H9 (cell line): ENCODE measurements around the gene ZNF44. TPM values are rescaled to one million over a fixed set of nuclear protein-coding genes. Genes with fewer than 3 reads are reported as not detected.

Experiments
- DNase-seq: peaks from one replicate; pipeline ENCODE4 v3.0.0-alpha.2; 2017
- H2AFZ ChIP-seq: one replicate; pipeline ENCODE4 v1.6.1; 2013; ENCODE audit warnings: mild to moderate bottlenecking, low read length, control low read depth, moderate library complexity
- H2AK5ac ChIP-seq: 2 replicates; pipeline ENCODE4 v1.6.1; 2013; ENCODE audit warnings: low read length, control low read depth, mixed read lengths; ENCODE audit not compliant: insufficient read length
- H2BK120ac ChIP-seq: one replicate; pipeline ENCODE4 v1.6.1; 2013; ENCODE audit warnings: low read depth, mild to moderate bottlenecking, low read length, control low read depth, inconsistent platforms; ENCODE audit not compliant: poor library complexity, severe bottlenecking
- H2BK12ac ChIP-seq: 2 replicates; pipeline ENCODE4 v1.6.1; 2013; ENCODE audit warnings: low read length, control low read depth, mixed read lengths, low read depth; ENCODE audit not compliant: insufficient read length
- H2BK15ac ChIP-seq: 2 replicates; pipeline ENCODE4 v1.6.1; 2013; ENCODE audit warnings: low read depth, low read length, control low read depth
- H2BK20ac ChIP-seq: one replicate; pipeline ENCODE4 v1.6.1; 2013; ENCODE audit warnings: low read depth, mild to moderate bottlenecking, low read length, control low read depth, inconsistent platforms; ENCODE audit not compliant: poor library complexity, severe bottlenecking
- H2BK5ac ChIP-seq: 2 replicates; pipeline ENCODE4 v1.6.1; 2013; ENCODE audit warnings: low read length, control low read depth, mixed read lengths; ENCODE audit not compliant: insufficient read length
- H3K14ac ChIP-seq: 2 replicates; pipeline ENCODE4 v1.6.1; 2013; ENCODE audit warnings: low read length, control low read depth; ENCODE audit not compliant: insufficient read depth
- H3K18ac ChIP-seq: 2 replicates; pipeline ENCODE4 v1.6.1; 2013; ENCODE audit warnings: low read depth, mild to moderate bottlenecking, mixed read lengths, low read length, control low read depth; ENCODE audit not compliant: insufficient read length
- H3K23ac ChIP-seq: 2 replicates; pipeline ENCODE4 v1.6.1; 2013; ENCODE audit warnings: low read length, control low read depth, mixed read lengths, low read depth; ENCODE audit not compliant: insufficient read length
- H3K23me2 ChIP-seq: 2 replicates; pipeline ENCODE4 v1.6.1; 2013; ENCODE audit warnings: low read depth, mild to moderate bottlenecking, mixed read lengths, low read length, control low read depth; ENCODE audit not compliant: insufficient read length, poor library complexity, severe bottlenecking
- H3K27ac ChIP-seq: 2 replicates; pipeline ENCODE4 v1.5.1; 2013; ENCODE audit warnings: low read length, control low read depth, mixed read lengths, low read depth; ENCODE audit not compliant: insufficient read length
- H3K27me3 ChIP-seq: 2 replicates; pipeline ENCODE4 v1.6.1; 2013; ENCODE audit warnings: low read length, control low read depth, inconsistent platforms; ENCODE audit not compliant: insufficient read depth
- H3K4ac ChIP-seq: 2 replicates; pipeline ENCODE4 v1.6.1; 2013; ENCODE audit warnings: low read depth, mild to moderate bottlenecking, control low read depth, inconsistent platforms, low read length, moderate library complexity
- H3K4me1 ChIP-seq: 2 replicates; pipeline ENCODE4 v1.6.1; 2013; ENCODE audit warnings: low read length, control low read depth, inconsistent platforms; ENCODE audit not compliant: insufficient read depth
- H3K4me2 ChIP-seq: 2 replicates; pipeline ENCODE4 v1.6.1; 2013; ENCODE audit warnings: low read length, control low read depth, mixed read lengths; ENCODE audit not compliant: insufficient read length, insufficient read depth
- H3K56ac ChIP-seq: 2 replicates; pipeline ENCODE4 v1.6.1; 2013; ENCODE audit warnings: low read depth, mild to moderate bottlenecking, mixed read lengths, low read length, control low read depth; ENCODE audit not compliant: insufficient read length
- H3K79me1 ChIP-seq: 2 replicates; pipeline ENCODE4 v1.6.1; 2013; ENCODE audit warnings: low read depth, mild to moderate bottlenecking, moderate library complexity, low read length, control low read depth, inconsistent platforms; ENCODE audit not compliant: insufficient read depth, poor library complexity, severe bottlenecking
- H3K79me2 ChIP-seq: 2 replicates; pipeline ENCODE4 v1.6.1; 2013; ENCODE audit warnings: low read length, control low read depth, inconsistent platforms; ENCODE audit not compliant: insufficient read depth
- H3K9ac ChIP-seq: 2 replicates; pipeline ENCODE4 v1.6.1; 2013; ENCODE audit warnings: low read length, control low read depth, mixed read lengths; ENCODE audit not compliant: insufficient read length; ENCODE audit errors: extremely low read depth
- H3K9me3 ChIP-seq: one replicate; pipeline ENCODE4 v1.6.1; 2013; ENCODE audit warnings: low read depth, low read length, inconsistent platforms; ENCODE audit not compliant: control insufficient read depth
- H3T11ph ChIP-seq: one replicate; pipeline ENCODE4 v1.6.1; 2013; ENCODE audit warnings: mild to moderate bottlenecking, low read length, control low read depth, inconsistent platforms
- H4K20me1 ChIP-seq: one replicate; pipeline ENCODE4 v1.6.1; 2013; ENCODE audit not compliant: control insufficient read depth, insufficient read length, insufficient read depth
- H4K5ac ChIP-seq: 2 replicates; pipeline ENCODE4 v1.6.1; 2013; ENCODE audit warnings: low read depth, mild to moderate bottlenecking, mixed read lengths, low read length, control low read depth; ENCODE audit not compliant: insufficient read length
- H4K8ac ChIP-seq: replicated peaks from 2 replicates; pipeline ENCODE4 v1.6.1; 2013; ENCODE audit warnings: low read length, control low read depth, mixed read lengths, low read depth; ENCODE audit not compliant: insufficient read length
- H4K91ac ChIP-seq: 2 replicates; pipeline ENCODE4 v1.6.1; 2013; ENCODE audit warnings: low read depth, mild to moderate bottlenecking, moderate library complexity, mixed read lengths, low read length, control low read depth; ENCODE audit not compliant: insufficient read length
- H3K27ac Mint-ChIP-seq, 3 experiments: 2 replicates in 2 of 3; 3 replicates in 1 of 3; pipeline ENCODE4 v1.8.0; 2020 to 2021; ENCODE audit warnings: mixed read lengths in 3 of 3, mild to moderate bottlenecking in 1 of 3, moderate library complexity in 1 of 3
- H3K27me3 Mint-ChIP-seq: 2 replicates; pipeline ENCODE4 v1.8.0; 2021; ENCODE audit warnings: low read depth, mild to moderate bottlenecking, moderate library complexity, mixed read lengths
- H3K36me3 Mint-ChIP-seq, 3 experiments: 2 replicates in 2 of 3; 3 replicates in 1 of 3; pipeline ENCODE4 v1.8.0; 2020 to 2021; ENCODE audit warnings: low read depth in 3 of 3, mixed read lengths in 3 of 3; ENCODE audit not compliant: insufficient read depth in 1 of 3
- H3K4me1 Mint-ChIP-seq, 2 experiments: 2 replicates each; pipeline ENCODE4 v1.8.0; 2020; ENCODE audit warnings: mixed read lengths in 2 of 2
- H3K4me3 Mint-ChIP-seq, 2 experiments: 2 replicates in 1 of 2; 3 replicates in 1 of 2; pipeline ENCODE4 v1.8.0; 2020 to 2021; ENCODE audit warnings: mild to moderate bottlenecking in 2 of 2, mixed read lengths in 2 of 2, moderate library complexity in 1 of 2
- H3K9me3 Mint-ChIP-seq, 2 experiments: 2 replicates in 1 of 2; 3 replicates in 1 of 2; pipeline ENCODE4 v1.8.0; 2020; ENCODE audit warnings: mild to moderate bottlenecking in 2 of 2, mixed read lengths in 2 of 2, moderate library complexity in 1 of 2
- CTCF ChIP-seq: fragments of 200-600 bp; sonication (generic); conservative IDR thresholded peaks from 3 replicates; pipeline ENCODE4 v1.8.0; 2021; ENCODE audit warnings: antibody characterized with exemption, mild to moderate bottlenecking
- WGBS: extraction: QIAGEN DNeasy Blood & Tissue Kit; methylation state at CpG from one replicate; pipeline ENCODE4 v1.1.7; 2013; ENCODE audit warnings: missing lambda C conversion rate, low lambda C conversion rate, mixed read lengths; ENCODE audit not compliant: insufficient read length; ENCODE audit errors: extremely low coverage; 5-methylcytosine and 5-hydroxymethylcytosine counted together
- total RNA-seq: library from RNA; stranded (reverse); gene quantifications from 2 replicates; pipeline ENCODE4 v1.2.1, GENCODE V29; 2021

Gene ZNF44
- total RNA-seq, 1 experiment from 2014 or later: 6.9 TPM

- peaks cover 39 to 52% (median 46%) of the 10 kb centered on the region in 3 experiments for H3K36me3 Mint-ChIP-seq
- H3K9ac ChIP-seq: no peak overlapping the region
- no peak overlapping the region for H3K4me3 Mint-ChIP-seq
- H3K4me2 ChIP-seq: no peak overlapping the region
- no peak for DNase-seq
- H2BK15ac ChIP-seq: no peak overlapping the region
- TF ChIP-seq CTCF: no peak
- no peak overlapping the region for H2BK12ac ChIP-seq
- no peak overlapping the region for H3K27ac Mint-ChIP-seq
- H3K14ac ChIP-seq: no peak overlapping the region
- H4K5ac ChIP-seq: no peak overlapping the region
- H3K23ac ChIP-seq: no peak overlapping the region
- H3K79me1 ChIP-seq: no peaks in the 10 kb centered on the region
- no peak overlapping the region for H3K4ac ChIP-seq
- H4K20me1 ChIP-seq: no peaks in the 10 kb centered on the region
- no peak overlapping the region for H2AFZ ChIP-seq
- no peak overlapping the region for H4K8ac ChIP-seq
- peaks cover 30% of the 10 kb centered on the region for H3K9me3 ChIP-seq
- no peak overlapping the region for H3K27ac ChIP-seq
- no peaks in the 10 kb centered on the region for H3K4me1 ChIP-seq
- no peak overlapping the region for H2BK5ac ChIP-seq
- H3K18ac ChIP-seq: no peak overlapping the region
- no peak overlapping the region for H4K91ac ChIP-seq
- no peak overlapping the region for H2AK5ac ChIP-seq
- H3K23me2 ChIP-seq: no peaks in the 10 kb centered on the region
- H3K79me2 ChIP-seq: no peaks in the 10 kb centered on the region
- no CpG with 5 or more reads among the region's 13 CpGs for WGBS
- H2BK120ac ChIP-seq: no peak overlapping the region
- no peaks in the 10 kb centered on the region for H3K27me3 Mint-ChIP-seq
- H3T11ph ChIP-seq: no peak overlapping the region
- no peak overlapping the region for H2BK20ac ChIP-seq
- H3K27me3 ChIP-seq: no peaks in the 10 kb centered on the region
- no peaks in the 10 kb centered on the region for H3K4me1 Mint-ChIP-seq
- H3K56ac ChIP-seq: no peak overlapping the region
- H3K9me3 Mint-ChIP-seq: peaks cover 75 to 76% of the 10 kb centered on the region in 2 experiments
Measured at GRCh38 chr19:12318782-12319413, 24.2 kb upstream of the ZNF44 start.
